NCI-H146 treated with DMSO at 0.1 percent for 48 hours (cell line): Measurements from ENCODE around the gene KCTD5.
"Not testable (repeated sequence)": the region's sequence is repeated elsewhere in the genome, so short reads cannot be mapped to it uniquely, and the experiment has no call there.

Experiments
- DNase-seq: peaks from one replicate; lab custom pipeline; 2025; ENCODE audit not compliant: unreplicated experiment; lab: John Stamatoyannopoulos, UW

Gene KCTD5

DNA sequence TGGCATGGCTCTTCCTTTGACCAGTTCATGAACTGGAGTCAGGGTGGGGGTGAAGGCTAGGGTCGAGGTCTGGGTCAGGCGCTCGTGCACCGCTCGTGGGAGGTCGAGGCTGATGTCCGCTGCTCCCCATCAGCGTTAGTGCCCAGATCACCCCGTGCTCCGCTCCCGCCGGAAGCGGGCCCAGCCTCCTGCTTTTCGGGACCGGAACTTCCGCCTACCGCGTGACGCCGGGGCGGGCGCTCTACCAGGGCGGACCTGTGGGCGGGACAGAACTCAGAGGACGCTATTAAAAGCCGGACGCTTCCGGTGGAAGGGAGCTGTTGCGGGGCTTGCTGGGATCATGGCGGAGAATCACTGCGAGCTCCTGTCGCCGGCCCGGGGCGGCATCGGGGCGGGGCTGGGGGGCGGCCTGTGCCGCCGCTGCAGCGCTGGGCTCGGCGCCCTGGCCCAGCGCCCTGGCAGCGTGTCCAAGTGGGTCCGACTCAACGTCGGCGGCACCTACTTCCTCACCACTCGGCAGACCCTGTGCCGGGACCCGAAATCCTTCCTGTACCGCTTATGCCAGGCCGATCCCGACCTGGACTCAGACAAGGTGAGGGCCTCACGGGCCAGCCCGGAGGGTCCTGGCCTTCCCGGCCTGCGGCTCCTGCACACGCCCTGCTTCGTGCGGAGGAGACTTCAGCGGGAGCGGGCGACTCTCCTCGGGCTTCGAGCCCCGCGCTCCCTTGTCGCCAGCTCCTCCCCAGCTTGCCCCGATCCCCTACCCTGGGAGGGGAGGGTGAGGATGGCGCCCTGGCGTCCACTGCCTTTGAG, at the start of gene KCTD5:
Gene KCTD5 (plus strand): TSS at position 315 of the 813 bp plus-strand sequence. CDS start 26 bp downstream, at position 341.
- peak; percentile 93 for DNase-seq

DNA sequence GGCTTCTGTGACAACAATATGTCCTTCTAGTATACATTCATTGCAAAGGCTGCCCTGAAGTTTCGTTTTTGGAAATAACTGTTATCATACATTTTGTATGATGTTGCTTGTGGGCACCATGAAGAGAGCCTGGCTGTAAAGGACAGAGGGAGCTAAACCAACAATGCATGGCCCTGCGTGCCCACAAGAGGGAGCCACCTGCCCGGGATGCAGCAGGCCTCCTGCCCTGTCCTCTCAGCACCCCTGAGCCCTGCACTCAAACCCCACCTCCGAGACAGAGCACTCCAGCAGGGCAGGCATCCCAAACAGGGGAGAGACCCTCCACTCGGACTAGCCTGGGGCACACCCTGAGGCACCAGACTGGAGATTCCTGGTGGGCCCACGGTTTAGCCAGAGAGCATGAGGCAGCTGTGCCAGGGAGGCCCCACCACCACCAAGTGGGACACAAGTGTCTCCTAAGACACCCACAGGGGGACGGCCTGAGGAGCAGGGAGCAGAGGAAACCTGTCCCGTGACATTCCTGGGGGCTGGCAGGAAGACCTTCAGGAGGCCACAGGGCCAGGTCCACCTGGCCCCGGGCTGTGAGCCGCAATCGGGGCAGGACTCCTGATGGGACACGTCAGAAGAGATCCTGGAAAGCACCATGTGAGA, 43.1 kb upstream of the KCTD5 start:
- DNase-seq = not testable (repeated sequence)

DNA sequence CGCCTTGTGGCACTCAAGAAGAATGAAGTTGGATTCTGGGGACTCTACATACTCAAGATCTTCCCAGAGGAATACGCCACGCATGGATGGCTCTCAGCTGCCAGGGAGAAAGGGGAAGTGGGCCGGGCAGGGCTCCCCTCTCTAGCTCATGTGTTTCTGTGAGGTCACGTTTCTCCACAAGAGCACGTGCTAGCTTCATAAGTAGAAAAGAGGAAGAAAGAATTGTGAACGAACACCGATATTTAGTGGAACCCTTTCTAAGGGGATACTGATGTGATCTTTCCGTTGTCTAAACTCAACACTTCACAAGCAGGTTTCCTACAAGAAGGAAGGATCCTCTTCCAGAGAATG, 42.6 kb upstream of the KCTD5 start:
- not testable (repeated sequence) for DNase-seq

DNA sequence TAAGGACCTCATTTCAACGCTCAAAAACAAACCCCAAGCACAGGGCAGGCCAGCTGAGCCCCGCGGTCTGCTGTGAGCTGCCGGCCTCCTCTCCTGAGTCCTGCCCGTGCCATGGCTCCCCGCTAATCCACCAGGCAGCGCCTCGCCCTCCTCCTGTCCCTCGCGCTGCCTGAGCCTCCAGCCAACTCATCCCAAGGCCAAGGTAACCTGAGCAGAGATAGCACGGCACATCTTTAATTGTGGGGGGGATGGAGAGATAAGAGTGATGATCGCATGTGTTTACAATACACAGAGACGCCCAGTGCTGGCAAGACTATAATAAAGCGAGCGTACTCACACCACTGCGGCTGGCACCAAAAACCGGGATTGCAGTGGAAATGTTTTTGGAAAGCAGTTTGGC, 39.8 kb upstream of the KCTD5 start:
- not testable (repeated sequence) for DNase-seq

GRCh38 chr16:2644754-2645453, 37.4 kb upstream of the KCTD5 start:
- not testable (repeated sequence) for DNase-seq

DNA sequence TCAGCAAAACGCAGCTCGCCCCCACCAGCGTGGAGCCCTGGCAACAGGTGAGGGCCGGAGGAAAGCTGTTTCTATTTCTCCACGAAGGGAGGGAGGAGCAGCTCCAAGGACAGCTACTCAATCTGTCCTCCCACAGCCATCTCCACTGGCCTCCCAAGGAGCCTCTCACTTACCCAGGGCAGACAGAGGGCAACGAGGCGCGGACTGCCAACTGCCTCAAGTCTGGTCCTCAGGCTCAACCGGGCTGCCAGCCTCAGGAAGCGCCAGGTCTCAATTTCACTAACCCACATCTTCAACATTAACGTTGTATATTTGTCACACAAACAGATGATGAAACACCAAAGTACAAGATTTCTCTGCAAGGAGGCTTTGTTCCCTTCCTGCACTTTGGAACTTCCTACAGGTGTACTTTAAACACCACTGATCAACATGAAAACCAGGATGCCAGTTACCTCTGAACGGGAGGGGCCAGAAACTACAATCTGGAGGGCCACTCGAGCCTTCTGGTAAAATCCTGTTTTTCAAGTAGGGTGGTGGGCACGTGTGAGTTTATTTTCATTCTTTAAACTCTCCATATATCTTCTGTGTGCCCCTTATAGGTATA, 31.0 kb upstream of the KCTD5 start:
- DNase-seq = not testable (repeated sequence)

DNA sequence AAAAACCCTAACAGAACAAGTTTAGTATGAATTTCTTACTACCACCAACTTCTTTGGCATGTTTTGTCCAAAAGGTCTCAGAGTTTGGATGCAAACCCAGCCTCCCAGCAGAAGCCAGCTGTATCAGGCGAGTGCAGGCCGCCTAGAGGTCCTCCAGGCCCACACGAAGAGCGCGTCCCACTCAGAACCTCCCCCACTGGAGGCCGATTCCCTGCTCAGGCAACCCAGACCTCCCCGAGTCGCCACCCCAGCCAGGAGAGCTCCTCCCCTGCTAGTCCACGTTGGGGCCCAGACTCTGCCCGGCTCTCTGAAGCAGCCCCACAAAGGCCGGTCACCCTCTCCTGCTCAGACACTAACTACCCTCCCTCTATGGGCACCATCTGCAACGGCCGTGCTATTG, 28.4 kb upstream of the KCTD5 start:
- not testable (repeated sequence) for DNase-seq

DNA sequence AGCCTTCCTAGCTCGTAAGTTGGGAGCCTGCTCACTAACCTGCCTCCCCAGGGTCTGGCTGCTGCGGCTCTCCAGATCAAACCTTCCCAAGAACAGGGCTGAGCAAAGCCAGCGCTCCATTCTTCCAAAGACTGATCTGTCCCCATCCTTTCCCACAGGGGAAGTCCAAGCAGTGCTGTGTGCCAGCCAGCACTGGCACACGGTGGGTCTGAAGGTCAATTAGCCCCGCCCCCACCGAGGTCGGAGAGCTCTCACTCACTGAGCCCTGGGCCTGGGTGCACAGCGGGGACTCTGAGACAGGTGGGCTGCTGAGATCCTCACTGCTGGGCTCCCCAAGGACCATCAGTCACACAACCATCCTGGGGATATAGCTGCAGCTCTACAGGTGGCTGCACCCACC, 27.4 kb upstream of the KCTD5 start:
- not testable (repeated sequence) for DNase-seq

GRCh38 chr16:2656985-2657384, 25.3 kb upstream of the KCTD5 start:
- DNase-seq = no peak

- not testable (repeated sequence) for DNase-seq
These were observed 24.5 kb upstream of the KCTD5 start for GRCh38 chr16:2657803-2658202.

DNA sequence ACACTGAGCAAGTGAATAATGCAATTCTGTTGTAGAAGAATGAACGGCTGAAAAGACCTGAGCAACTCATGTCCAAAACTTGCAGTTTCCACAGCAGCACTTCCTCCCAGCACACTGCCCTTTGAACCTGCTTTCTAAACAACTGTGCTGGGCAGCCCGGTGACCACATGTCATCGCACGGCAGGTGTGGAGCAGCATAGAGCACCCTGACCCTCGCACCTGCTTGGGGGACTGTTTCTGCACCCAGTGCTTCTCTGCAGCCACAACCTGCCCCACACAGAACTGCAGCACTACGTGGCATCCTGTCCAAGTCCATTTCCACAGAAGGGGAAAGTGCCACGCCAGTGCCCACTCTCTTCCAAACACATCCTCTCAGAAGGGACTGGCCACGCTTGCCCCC, 22.8 kb upstream of the KCTD5 start:
- DNase-seq = not testable (repeated sequence)

DNA sequence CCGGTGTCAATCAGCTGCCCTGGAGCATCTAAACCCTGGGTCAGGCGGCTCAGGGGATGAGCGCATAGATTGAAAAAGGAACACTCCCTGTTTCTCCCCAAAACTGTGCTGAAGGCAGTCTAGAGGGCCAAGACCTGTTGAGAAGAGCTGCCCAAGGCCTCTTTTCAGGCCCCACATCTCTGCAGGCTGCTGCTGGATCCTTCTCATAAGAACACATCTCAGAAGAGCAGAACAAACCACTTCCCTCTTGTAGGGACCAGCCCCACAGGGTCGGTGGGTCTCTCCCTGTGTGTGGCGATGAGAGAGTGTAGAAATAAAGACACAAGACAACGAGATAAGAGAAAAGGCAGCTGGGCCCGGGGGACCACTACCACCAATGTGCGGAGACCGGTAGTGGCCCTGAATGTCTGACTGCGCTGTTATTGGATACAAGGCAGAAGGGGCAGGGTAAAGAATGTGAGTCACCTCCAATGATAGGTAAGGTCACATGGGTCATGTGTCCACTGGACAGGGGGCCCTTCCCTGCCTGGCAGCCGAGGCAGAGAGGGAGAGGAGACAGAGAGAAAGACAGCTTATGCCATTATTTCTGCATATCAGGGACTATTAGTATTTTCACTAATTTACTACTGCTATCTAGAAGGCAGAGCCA, 22.2 kb upstream of the KCTD5 start:
- not testable (repeated sequence) for DNase-seq

- not testable (repeated sequence) for DNase-seq
These were observed 21.5 kb upstream of the KCTD5 start for GRCh38 chr16:2660755-2661373.

DNA sequence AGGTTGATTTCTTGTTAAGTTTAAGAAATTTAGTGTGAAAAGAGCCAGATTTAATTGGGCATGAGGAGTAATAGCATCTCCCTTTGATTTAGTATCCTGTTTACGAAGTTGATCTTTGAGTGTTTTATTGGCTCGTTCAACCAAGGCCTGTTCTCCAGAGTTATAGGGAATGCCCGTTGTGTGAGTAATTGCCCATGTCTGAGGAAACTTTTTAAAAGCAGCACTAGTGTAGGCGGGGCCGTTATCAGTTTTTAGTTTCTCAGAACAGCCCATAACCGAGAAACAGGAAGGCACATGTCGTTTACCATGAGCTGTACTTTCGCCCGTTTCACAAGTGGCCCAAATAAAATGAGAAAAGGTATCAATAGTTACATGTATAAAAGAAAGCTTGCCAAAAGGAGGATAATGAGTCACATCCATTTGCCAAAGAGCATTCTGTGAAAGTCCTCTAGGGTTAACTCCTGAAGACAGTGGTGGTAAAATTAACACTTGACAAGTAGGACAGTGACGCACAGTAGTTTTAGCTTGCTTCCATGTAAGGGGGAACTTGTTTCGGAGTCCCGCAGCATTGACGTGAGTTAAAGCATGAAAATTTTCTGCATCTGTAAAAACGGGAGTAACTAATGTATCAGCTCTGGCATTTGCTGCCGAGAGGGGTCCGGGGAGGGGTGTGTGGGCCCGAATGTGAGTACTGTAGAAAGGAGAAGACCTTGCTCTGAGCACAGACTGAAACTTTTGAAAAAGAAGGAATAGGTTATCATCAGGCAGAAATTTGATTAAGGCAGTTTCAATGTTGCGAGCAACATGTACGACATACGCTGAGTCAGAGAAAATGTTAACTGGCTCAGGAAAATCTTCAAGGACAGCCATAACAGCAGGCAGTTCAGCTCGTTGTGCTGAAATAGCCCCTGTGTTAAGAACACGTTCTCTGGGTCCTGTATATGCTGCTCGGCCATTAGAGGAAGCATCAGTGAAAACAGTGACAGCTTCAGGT, 18.5 kb upstream of the KCTD5 start:
- no peak for DNase-seq

GRCh38 chr16:2664574-2664982, 17.7 kb upstream of the KCTD5 start:
- no peak for DNase-seq

- not testable (repeated sequence) for DNase-seq
These were observed 15.7 kb upstream of the KCTD5 start for GRCh38 chr16:2666671-2667070.

GRCh38 chr16:2669587-2669986, 12.7 kb upstream of the KCTD5 start:
- DNase-seq = not testable (repeated sequence)

- DNase-seq = not testable (repeated sequence)
These were observed 12.3 kb upstream of the KCTD5 start for GRCh38 chr16:2670017-2670416.

DNA sequence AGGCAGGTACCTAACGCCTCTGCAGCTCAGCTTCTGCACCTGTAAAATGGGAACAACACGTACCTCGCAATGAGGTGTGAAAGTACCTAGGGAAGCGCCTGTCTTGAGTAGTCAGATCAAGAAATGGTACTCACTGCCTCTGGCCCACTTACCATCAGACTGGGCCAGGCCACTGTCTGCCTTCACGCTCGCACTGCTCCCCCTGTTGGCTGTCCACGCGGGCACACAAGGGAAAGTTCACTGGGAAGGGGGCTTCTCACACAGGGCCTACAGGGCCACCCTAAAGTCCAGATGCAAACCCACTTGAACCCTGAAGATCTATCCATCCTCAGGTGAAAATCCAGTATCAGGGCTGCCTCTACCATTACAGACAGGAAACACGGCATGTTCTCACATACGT, 11.1 kb upstream of the KCTD5 start:
- DNase-seq = not testable (repeated sequence)
